ENCODE data around the gene SYCE1L.

Gene SYCE1L

DNA sequence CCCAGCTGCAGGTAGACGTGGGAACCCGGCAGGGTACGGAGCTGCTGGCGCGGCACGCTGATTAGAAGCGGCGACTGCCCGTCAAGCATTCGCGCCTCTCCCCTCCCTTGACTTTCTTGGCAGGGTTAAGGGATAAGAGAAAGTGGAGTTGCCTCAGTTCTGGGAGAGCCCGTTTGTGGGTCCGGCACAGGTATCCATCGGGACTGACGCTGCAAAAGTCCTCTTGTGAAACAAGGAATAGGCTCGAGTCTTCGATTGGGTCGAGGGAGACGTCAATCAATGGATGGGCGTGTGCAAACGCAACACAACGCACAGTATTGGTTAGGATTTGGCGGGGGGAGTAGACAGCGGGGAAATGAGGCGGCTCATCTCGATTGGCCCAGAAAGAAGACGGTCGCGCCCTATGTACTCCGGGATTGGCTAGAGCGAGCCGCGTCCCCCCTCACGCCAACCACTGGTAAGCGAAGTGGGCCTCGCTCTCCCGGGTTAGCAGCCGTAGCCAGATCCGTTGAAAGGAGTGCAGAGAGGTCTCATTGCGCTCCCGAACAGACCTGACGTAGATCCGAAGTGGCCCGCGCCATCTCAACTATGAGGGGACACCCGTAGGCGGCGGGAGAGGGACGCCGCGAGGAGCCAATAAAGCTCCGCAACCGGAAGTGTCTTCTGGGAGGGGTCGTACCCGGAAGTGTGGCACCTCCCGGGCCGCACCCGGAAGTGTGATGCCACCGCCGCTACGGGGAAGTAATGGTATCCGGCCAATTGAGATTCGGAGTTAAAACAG, 8.5 kb upstream of the SYCE1L start, which contains the start of gene MON1B:
TSS of gene MON1B (plus strand) at position 713 of the 781 bp plus-strand sequence. CDS start 296 bp downstream, outside the sequence.
- Histone ChIP-seq H3K27ac (peak within 1 kb of the TSS; percentile 92), H3K9ac (peak within 1 kb of the TSS; percentile 40), H3K79me2 (no peaks in the 10 kb centered on the region), H3K9me3 (ENCODE audit: control insufficient read depth, low read length) (no peaks in the 10 kb centered on the region), H3K36me3 (ENCODE audit: control insufficient read depth, insufficient read depth, low read length) (no peaks in the 10 kb centered on the region), H3K27me3 (ENCODE audit: control insufficient read depth, insufficient read depth, low read length) (no peaks in the 10 kb centered on the region), H3K4me3 (ENCODE audit: low read depth, low read length) (peak within 1 kb of the TSS; percentile 93), H2AFZ (peak within 1 kb of the TSS; percentile 97), H3K4me2 (ENCODE audit: low read length) (peak within 1 kb of the TSS; percentile 83), H3K4me1 (peaks cover 5% of the 10 kb centered on the region)
- TF ChIP-seq, protein P1, sequence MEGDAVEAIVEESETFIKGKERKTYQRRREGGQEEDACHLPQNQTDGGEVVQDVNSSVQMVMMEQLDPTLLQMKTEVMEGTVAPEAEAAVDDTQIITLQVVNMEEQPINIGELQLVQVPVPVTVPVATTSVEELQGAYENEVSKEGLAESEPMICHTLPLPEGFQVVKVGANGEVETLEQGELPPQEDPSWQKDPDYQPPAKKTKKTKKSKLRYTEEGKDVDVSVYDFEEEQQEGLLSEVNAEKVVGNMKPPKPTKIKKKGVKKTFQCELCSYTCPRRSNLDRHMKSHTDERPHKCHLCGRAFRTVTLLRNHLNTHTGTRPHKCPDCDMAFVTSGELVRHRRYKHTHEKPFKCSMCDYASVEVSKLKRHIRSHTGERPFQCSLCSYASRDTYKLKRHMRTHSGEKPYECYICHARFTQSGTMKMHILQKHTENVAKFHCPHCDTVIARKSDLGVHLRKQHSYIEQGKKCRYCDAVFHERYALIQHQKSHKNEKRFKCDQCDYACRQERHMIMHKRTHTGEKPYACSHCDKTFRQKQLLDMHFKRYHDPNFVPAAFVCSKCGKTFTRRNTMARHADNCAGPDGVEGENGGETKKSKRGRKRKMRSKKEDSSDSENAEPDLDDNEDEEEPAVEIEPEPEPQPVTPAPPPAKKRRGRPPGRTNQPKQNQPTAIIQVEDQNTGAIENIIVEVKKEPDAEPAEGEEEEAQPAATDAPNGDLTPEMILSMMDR (IDR thresholded peaks at IDR 0.05): peak; percentile 9

DNA sequence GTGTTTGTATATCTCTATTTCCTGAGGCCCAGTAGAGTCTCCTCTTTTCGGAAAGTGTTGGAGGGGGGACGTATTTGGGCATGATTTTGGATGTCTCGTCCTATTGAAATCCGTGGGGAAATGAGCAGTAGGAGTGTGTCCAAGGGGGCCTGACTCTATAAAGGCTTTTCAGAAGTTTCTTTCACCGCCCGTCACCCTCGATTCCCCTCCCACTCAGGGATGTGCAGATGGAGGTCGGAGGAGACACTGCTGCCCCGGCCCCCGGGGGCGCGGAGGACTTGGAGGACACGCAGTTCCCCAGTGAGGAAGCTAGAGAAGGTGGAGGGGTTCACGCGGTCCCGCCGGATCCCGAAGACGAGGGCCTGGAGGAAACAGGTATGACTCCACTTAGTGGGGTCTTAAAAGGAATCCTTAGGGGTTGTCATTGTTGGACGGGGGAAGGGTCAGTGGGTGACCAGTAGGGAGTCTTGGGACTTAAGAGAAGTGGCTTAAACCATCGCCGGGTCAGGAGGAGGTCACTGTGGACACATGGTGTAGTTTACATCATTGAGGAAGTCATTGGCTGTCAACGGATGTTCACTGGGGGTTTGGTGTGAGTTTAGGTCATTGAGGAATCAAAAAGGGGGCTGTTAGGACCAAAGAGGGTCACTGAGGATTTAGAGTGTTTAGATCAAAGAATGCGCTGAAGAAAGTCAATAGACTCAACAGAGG, 7.8 kb upstream of the SYCE1L start:
- Histone ChIP-seq H3K4me2 (ENCODE audit: low read length) (peak overlapping the region; percentile 83), H2AFZ (peak overlapping the region; percentile 97), H3K9ac (peak overlapping the region; percentile 1), H3K4me3 (ENCODE audit: low read depth, low read length) (peak overlapping the region; percentile 93), H3K36me3 (ENCODE audit: control insufficient read depth, insufficient read depth, low read length) (no peaks in the 10 kb centered on the region), H3K79me2 (no peaks in the 10 kb centered on the region), H3K9me3 (ENCODE audit: control insufficient read depth, low read length) (no peaks in the 10 kb centered on the region), H3K27ac (peak overlapping the region; percentile 92), H3K27me3 (ENCODE audit: control insufficient read depth, insufficient read depth, low read length) (no peaks in the 10 kb centered on the region), H3K4me1 (peaks cover 5% of the 10 kb centered on the region)
- TF ChIP-seq, protein P1 (IDR thresholded peaks at IDR 0.05): no peak

DNA sequence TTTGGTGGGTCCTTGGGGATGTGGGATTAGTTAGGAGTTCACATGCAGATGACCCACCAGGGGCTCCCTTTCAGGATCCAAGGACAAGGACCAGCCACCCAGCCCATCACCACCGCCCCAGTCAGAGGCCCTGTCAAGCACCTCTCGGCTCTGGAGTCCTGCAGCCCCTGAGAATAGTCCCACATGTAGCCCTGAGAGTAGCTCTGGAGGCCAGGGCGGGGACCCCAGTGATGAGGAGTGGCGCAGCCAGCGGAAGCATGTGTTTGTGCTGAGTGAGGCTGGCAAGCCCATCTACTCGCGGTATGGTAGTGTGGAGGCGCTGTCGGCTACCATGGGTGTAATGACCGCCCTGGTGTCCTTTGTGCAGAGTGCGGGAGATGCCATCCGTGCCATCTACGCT, 5.8 kb upstream of the SYCE1L start:
- Histone ChIP-seq H3K4me2 (ENCODE audit: low read length) (no peak overlapping the region), H3K4me3 (ENCODE audit: low read depth, low read length) (no peak overlapping the region), H3K27me3 (ENCODE audit: control insufficient read depth, insufficient read depth, low read length) (no peaks in the 10 kb centered on the region), H3K36me3 (ENCODE audit: control insufficient read depth, insufficient read depth, low read length) (no peaks in the 10 kb centered on the region), H3K4me1 (peaks cover 5% of the 10 kb centered on the region), H3K79me2 (no peaks in the 10 kb centered on the region), H2AFZ (no peak overlapping the region), H3K27ac (no peak overlapping the region), H3K9ac (no peak overlapping the region), H3K9me3 (ENCODE audit: control insufficient read depth, low read length) (no peaks in the 10 kb centered on the region)
- TF ChIP-seq, protein P1 (IDR thresholded peaks at IDR 0.05): no peak

DNA sequence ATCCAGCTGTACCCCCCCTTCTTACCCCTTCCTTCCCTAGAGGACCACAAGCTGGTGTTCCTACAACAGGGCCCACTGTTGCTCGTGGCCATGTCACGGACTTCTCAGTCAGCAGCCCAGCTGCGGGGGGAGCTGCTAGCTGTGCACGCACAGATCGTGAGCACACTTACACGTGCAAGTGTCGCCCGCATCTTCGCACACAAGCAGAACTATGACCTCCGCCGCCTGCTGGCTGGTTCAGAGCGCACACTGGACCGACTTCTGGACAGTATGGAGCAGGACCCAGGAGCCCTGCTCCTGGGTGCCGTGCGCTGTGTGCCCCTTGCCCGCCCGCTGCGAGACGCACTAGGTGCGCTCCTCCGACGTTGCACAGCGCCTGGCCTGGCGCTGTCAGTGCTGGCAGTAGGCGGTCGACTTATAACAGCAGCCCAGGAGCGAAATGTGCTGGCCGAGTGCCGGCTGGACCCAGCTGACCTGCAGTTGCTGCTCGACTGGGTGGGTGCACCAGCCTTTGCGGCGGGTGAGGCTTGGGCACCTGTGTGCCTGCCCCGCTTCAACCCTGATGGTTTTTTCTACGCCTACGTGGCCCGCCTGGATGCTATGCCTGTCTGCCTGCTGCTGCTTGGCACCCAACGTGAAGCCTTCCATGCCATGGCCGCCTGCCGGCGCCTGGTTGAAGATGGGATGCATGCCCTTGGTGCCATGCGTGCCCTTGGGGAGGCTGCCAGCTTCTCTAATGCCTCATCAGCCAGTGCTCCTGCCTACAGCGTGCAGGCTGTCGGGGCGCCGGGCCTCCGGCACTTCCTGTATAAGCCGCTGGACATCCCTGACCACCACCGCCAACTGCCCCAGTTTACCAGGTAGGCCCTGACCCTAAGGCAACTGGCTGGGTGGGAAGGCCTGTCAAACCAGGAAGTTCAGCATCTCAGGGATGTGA, 4.6 kb upstream of the SYCE1L start:
- Histone ChIP-seq H3K4me3 (ENCODE audit: low read depth, low read length) (no peak overlapping the region), H3K9ac (no peak overlapping the region), H3K9me3 (ENCODE audit: control insufficient read depth, low read length) (no peaks in the 10 kb centered on the region), H3K27me3 (ENCODE audit: control insufficient read depth, insufficient read depth, low read length) (no peaks in the 10 kb centered on the region), H3K36me3 (ENCODE audit: control insufficient read depth, insufficient read depth, low read length) (no peaks in the 10 kb centered on the region), H3K27ac (no peak overlapping the region), H3K79me2 (no peaks in the 10 kb centered on the region), H3K4me1 (peaks cover 5% of the 10 kb centered on the region), H2AFZ (no peak overlapping the region), H3K4me2 (ENCODE audit: low read length) (no peak overlapping the region)
- TF ChIP-seq, protein P1 (IDR thresholded peaks at IDR 0.05): no peak

All from parathyroid adenoma (tissue), 2 donors.